MM.1S (cell line): ENCODE measurements around the gene AGPAT2.

Source experiments
- DNase-seq: peaks from one replicate; pipeline ENCODE4 v3.0.0-alpha.2; 2015
- H2AFZ ChIP-seq: fragments of 300-600 bp; sonication (generic); 2 replicates; pipeline ENCODE4 v1.6.0; 2016; ENCODE audit warnings: antibody characterized with exemption, low read length
- H3F3A ChIP-seq: fragments of 300-600 bp; sonication (generic); 2 replicates; pipeline ENCODE4 v1.6.1; 2016; ENCODE audit warnings: mild to moderate bottlenecking, antibody characterized with exemption, low read length, moderate library complexity, mixed read lengths; ENCODE audit not compliant: insufficient read depth
- H3K27ac ChIP-seq: fragments of 300-600 bp; sonication (generic); 2 replicates; pipeline ENCODE4 v1.5.1; 2016; ENCODE audit warnings: mild to moderate bottlenecking, low read length
- H3K27me3 ChIP-seq: fragments of 300-600 bp; sonication (generic); replicated peaks from 2 replicates; pipeline ENCODE4 v1.6.0; 2016; ENCODE audit warnings: low read length; ENCODE audit not compliant: insufficient read depth
- H3K36me3 ChIP-seq: fragments of 300-600 bp; sonication (generic); replicated peaks from 2 replicates; pipeline ENCODE4 v1.6.1; 2016; ENCODE audit warnings: mild to moderate bottlenecking, low read length, mixed read lengths; ENCODE audit not compliant: insufficient read depth
- H3K4me1 ChIP-seq: fragments of 300-600 bp; sonication (generic); 2 replicates; pipeline ENCODE4 v1.6.1; 2016; ENCODE audit warnings: low read length, mixed read lengths
- H3K4me2 ChIP-seq: fragments of 300-600 bp; sonication (generic); 2 replicates; pipeline ENCODE4 v1.6.0; 2016; ENCODE audit warnings: low read depth, low read length
- H3K4me3 ChIP-seq: fragments of 300-600 bp; sonication (generic); 2 replicates; pipeline ENCODE4 v1.5.1; 2016; ENCODE audit warnings: low read length, mixed read lengths
- H3K79me2 ChIP-seq: fragments of 300-600 bp; sonication (generic); 2 replicates; pipeline ENCODE4 v1.6.1; 2016; ENCODE audit warnings: mixed run types, low read length, mixed read lengths
- H3K9ac ChIP-seq: fragments of 300-600 bp; sonication (generic); 2 replicates; pipeline ENCODE4 v1.6.1; 2016; ENCODE audit warnings: low read length, mixed read lengths
- H3K9me2 ChIP-seq: fragments of 300-600 bp; sonication (generic); replicated peaks from 2 replicates; pipeline ENCODE4 v1.6.1; 2016; ENCODE audit warnings: mild to moderate bottlenecking, low read length, mixed read lengths; ENCODE audit not compliant: insufficient read depth
- H3K9me3 ChIP-seq: fragments of 300-600 bp; sonication (generic); replicated peaks from 2 replicates; pipeline ENCODE4 v1.6.1; 2016; ENCODE audit warnings: mild to moderate bottlenecking, low read length, mixed read lengths; ENCODE audit not compliant: insufficient read depth
- H4K20me1 ChIP-seq: fragments of 300-600 bp; sonication (generic); 2 replicates; pipeline ENCODE4 v1.6.1; 2016; ENCODE audit warnings: mild to moderate bottlenecking, low read length, moderate library complexity, mixed read lengths; ENCODE audit not compliant: insufficient read depth
- EZH2 ChIP-seq: fragments of 300-600 bp; sonication (generic); optimal IDR thresholded peaks from 2 replicates; pipeline ENCODE3; 2017; ENCODE audit warnings: low read depth, mild to moderate bottlenecking, antibody characterized with exemption, low read length, mixed read lengths
- EZH2phosphoT487 ChIP-seq: fragments of 300-600 bp; sonication (generic); IDR thresholded peaks from 2 replicates; pipeline ENCODE4 v1.6.1; 2018; ENCODE audit warnings: antibody characterized with exemption, low read length
- TF ChIP-seq, protein P1 (sequence below): fragments of 300-600 bp; sonication (generic); IDR thresholded peaks from 2 replicates; pipeline ENCODE4 v1.5.1; 2016; ENCODE audit warnings: antibody characterized with exemption, low read length, mixed read lengths

Gene AGPAT2

DNA sequence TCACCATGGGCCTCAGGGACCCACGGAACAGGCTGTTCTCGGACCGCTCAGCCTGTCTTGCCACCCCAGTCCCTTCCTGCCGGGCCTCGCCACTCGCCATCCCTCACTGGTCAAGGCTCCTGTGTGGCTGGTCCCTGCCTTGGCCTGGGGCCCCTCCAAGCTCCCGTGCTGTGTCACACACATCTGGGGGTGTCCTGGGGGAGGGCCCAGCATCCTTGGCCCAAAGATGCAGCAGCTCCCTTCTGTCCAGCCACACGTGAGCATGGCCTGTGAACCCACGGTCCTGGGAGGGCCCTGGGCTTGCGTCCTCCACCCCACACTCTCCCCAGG, 25.0 kb downstream of the AGPAT2 start:
- TF ChIP-seq EZH2 (no peak), EZH2phosphoT487 (no peak)
- TF ChIP-seq, protein P1, sequence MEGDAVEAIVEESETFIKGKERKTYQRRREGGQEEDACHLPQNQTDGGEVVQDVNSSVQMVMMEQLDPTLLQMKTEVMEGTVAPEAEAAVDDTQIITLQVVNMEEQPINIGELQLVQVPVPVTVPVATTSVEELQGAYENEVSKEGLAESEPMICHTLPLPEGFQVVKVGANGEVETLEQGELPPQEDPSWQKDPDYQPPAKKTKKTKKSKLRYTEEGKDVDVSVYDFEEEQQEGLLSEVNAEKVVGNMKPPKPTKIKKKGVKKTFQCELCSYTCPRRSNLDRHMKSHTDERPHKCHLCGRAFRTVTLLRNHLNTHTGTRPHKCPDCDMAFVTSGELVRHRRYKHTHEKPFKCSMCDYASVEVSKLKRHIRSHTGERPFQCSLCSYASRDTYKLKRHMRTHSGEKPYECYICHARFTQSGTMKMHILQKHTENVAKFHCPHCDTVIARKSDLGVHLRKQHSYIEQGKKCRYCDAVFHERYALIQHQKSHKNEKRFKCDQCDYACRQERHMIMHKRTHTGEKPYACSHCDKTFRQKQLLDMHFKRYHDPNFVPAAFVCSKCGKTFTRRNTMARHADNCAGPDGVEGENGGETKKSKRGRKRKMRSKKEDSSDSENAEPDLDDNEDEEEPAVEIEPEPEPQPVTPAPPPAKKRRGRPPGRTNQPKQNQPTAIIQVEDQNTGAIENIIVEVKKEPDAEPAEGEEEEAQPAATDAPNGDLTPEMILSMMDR: no peak
- H3K4me1 ChIP-seq: no peaks in the 10 kb centered on the region
- no peaks in the 10 kb centered on the region for H4K20me1 ChIP-seq
- no peaks in the 10 kb centered on the region for H3K36me3 ChIP-seq
- H3K79me2 ChIP-seq: no peaks in the 10 kb centered on the region
- H3K27ac ChIP-seq: no peak overlapping the region
- no peak for DNase-seq
- peaks cover 89% of the 10 kb centered on the region for H3K27me3 ChIP-seq
- no peak overlapping the region for H2AFZ ChIP-seq
- H3K9me2 ChIP-seq: no peaks in the 10 kb centered on the region
- no peak overlapping the region for H3K4me2 ChIP-seq
- no peak overlapping the region for H3K9ac ChIP-seq
- H3K4me3 ChIP-seq: no peak overlapping the region
- no peaks in the 10 kb centered on the region for H3F3A ChIP-seq
- H3K9me3 ChIP-seq: no peaks in the 10 kb centered on the region

DNA sequence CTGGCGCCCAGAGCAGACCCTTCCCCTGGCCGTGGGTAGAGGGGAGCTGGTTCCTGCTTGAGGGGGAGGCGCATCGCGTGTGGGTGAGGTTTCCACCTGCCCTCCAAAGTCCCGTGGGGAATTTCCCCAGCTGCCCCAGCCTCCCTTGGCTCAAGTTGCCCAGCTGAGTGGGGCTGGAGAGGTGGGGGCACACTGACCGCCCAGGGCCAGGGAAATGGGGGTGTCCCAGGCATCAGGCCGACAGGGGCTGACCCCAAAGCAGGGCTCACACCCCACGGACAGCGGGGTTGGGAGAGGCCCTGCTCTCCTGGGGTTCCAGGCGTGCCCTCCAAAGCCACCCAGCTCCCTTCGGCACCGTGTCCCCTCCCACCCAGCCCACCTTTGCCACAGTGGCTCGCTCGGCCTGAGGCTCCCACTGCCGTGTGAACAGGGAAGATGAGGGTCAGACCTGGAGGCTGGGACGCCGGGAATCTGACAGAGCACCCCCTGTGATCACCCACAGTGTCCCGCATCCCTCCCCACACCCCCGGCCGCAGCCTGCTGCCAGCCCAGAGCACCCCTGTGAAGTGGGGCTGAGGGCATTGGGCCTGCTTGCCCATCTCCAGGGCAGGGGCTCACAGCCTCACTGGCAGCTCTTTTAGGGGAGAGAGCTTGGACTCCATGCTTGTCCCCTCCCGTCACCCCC, 25.5 kb downstream of the AGPAT2 start:
- Histone ChIP-seq H3K27me3 (peaks cover 89% of the 10 kb centered on the region), H3K9ac (no peak overlapping the region), H3K9me3 (no peaks in the 10 kb centered on the region), H3K27ac (no peak overlapping the region), H3K9me2 (no peaks in the 10 kb centered on the region), H4K20me1 (no peaks in the 10 kb centered on the region), H3K36me3 (no peaks in the 10 kb centered on the region), H3K4me3 (no peak overlapping the region), H3F3A (no peaks in the 10 kb centered on the region), H3K4me1 (no peaks in the 10 kb centered on the region), H2AFZ (no peak overlapping the region), H3K4me2 (no peak overlapping the region), H3K79me2 (no peaks in the 10 kb centered on the region)
- TF ChIP-seq EZH2: no peak
- no peak for TF ChIP-seq EZH2phosphoT487
- TF ChIP-seq, protein P1: no peak
- DNase-seq: no peak

GRCh38 chr9:136660971-136661550, 26.2 kb downstream of the AGPAT2 start:
- Histone ChIP-seq H2AFZ (no peak overlapping the region), H3K79me2 (no peaks in the 10 kb centered on the region), H3F3A (no peaks in the 10 kb centered on the region), H3K9me3 (no peaks in the 10 kb centered on the region), H3K4me3 (no peak overlapping the region), H3K9me2 (no peaks in the 10 kb centered on the region), H3K27ac (no peak overlapping the region), H3K4me2 (no peak overlapping the region), H3K4me1 (no peaks in the 10 kb centered on the region), H4K20me1 (no peaks in the 10 kb centered on the region), H3K27me3 (peaks cover 91% of the 10 kb centered on the region), H3K9ac (no peak overlapping the region), H3K36me3 (no peaks in the 10 kb centered on the region)
- TF ChIP-seq, protein P1: no peak
- TF ChIP-seq EZH2phosphoT487: no peak
- no peak for TF ChIP-seq EZH2
- DNase-seq: no peak
